Suprapubic skin (tissue), 4 donors: Measurements from ENCODE around the gene DDIT4. TPM values are rescaled to one million over a fixed set of nuclear protein-coding genes. Genes with fewer than 3 reads are reported as not detected.

ENCODE experiments used
- DNase-seq, 2 donors: peaks; one replicate each; pipeline ENCODE4 v3.0.0-alpha.2; 2019; ENCODE audit warnings: low spot score in 2 of 2
- H3K27ac ChIP-seq: fragments of 200-600 bp; sonication (generic); one replicate; pipeline ENCODE4 v1.5.1; 2019
- H3K27me3 ChIP-seq: fragments of 200-600 bp; sonication (generic); one replicate; pipeline ENCODE4 v1.5.1; 2019
- H3K36me3 ChIP-seq: fragments of 200-600 bp; sonication (generic); one replicate; pipeline ENCODE4 v1.5.1; 2019
- H3K4me1 ChIP-seq: fragments of 200-600 bp; sonication (generic); one replicate; pipeline ENCODE4 v1.5.1; 2019
- H3K4me3 ChIP-seq: fragments of 200-600 bp; sonication (generic); one replicate; pipeline ENCODE4 v1.5.1; 2019; ENCODE audit warnings: mild to moderate bottlenecking
- H3K9me3 ChIP-seq: fragments of 200-600 bp; sonication (generic); one replicate; pipeline ENCODE4 v1.5.1; 2019
- CTCF ChIP-seq, 2 donors: fragments of 200-600 bp in 1 of 2; fragments of 450-650 bp in 1 of 2; sonication (generic) in 1 of 2; IDR thresholded peaks; one replicate each; pipeline ENCODE4 v1.5.1; 2016 to 2019; ENCODE audit warnings: antibody characterized with exemption in 2 of 2, mild to moderate bottlenecking in 1 of 2, moderate library complexity in 1 of 2
- EP300 ChIP-seq: sonication (generic); formaldehyde crosslinking; IDR thresholded peaks from one replicate; pipeline ENCODE4 v1.6.1; 2017; ENCODE audit warnings: antibody characterized with exemption
- POLR2A ChIP-seq, 2 donors: fragments of 450-650 bp; IDR thresholded peaks; one replicate each; pipeline ENCODE4 v1.6.1; 2017; ENCODE audit warnings: antibody characterized with exemption in 2 of 2, mild to moderate bottlenecking in 2 of 2, moderate library complexity in 2 of 2
- POLR2AphosphoS5 ChIP-seq, 3 donors: sonication (generic); formaldehyde crosslinking; IDR thresholded peaks; one replicate each; pipeline ENCODE4 v1.6.1; 2017; ENCODE audit warnings: antibody characterized with exemption in 3 of 3
- WGBS: methylation state at CpG from one replicate; pipeline ENCODE4 v1.1.5; 2018; 5-methylcytosine and 5-hydroxymethylcytosine counted together
- total RNA-seq, 4 donors: library from RNA; depleted of rRNA; stranded (reverse); fragments of >200 nt; gene quantifications; one replicate each; pipeline ENCODE4 v1.1.0, GENCODE V29; 2016

The DDIT4 gene
- total RNA-seq, 4 donors from 2014 or later: 170 to 246 (median 225) TPM

GRCh38 chr10:72260239-72260975 is 13.3 kb upstream of the DDIT4 start:
- H3K9me3 ChIP-seq: no peaks in the 10 kb centered on the region
- H3K4me3 ChIP-seq: peak overlapping the region; percentile 40
- H3K4me1 ChIP-seq: peaks cover 84% of the 10 kb centered on the region
- H3K36me3 ChIP-seq: no peaks in the 10 kb centered on the region
- peak; percentile 88 to 91 for DNase-seq
- WGBS: 26% methylated on average over 7 of the region's 19 CpGs
- peak overlapping the region; percentile 88 for H3K27ac ChIP-seq
- H3K27me3 ChIP-seq: no peaks in the 10 kb centered on the region
- TF ChIP-seq POLR2AphosphoS5 (IDR thresholded peaks at IDR 0.05): peak in 1 of 3 donors; percentile 50
- TF ChIP-seq EP300: no peak
- TF ChIP-seq POLR2A (IDR thresholded peaks at IDR 0.05): no peak
- TF ChIP-seq CTCF (IDR thresholded peaks at IDR 0.05): no peak

- no peak for DNase-seq
- TF ChIP-seq POLR2AphosphoS5 (IDR thresholded peaks at IDR 0.05) (no peak), EP300 (no peak), CTCF (IDR thresholded peaks at IDR 0.05) (no peak), POLR2A (IDR thresholded peaks at IDR 0.05) (no peak)
- H3K27me3 ChIP-seq: no peaks in the 10 kb centered on the region
- H3K9me3 ChIP-seq: no peaks in the 10 kb centered on the region
- no peaks in the 10 kb centered on the region for H3K36me3 ChIP-seq
- 8% methylated on average over 30 of the region's 30 CpGs for WGBS
- H3K4me3 ChIP-seq: peak overlapping the region; percentile 40
- H3K4me1 ChIP-seq: peaks cover 76% of the 10 kb centered on the region
- H3K27ac ChIP-seq: peak overlapping the region; percentile 88
These were observed 12.5 kb upstream of the DDIT4 start for GRCh38 chr10:72260976-72261783.

GRCh38 chr10:72261784-72262404 is 11.8 kb upstream of the DDIT4 start:
- 93% methylated on average over 7 of the region's 7 CpGs for WGBS
- Histone ChIP-seq H3K4me1 (peaks cover 69% of the 10 kb centered on the region), H3K27me3 (no peaks in the 10 kb centered on the region), H3K27ac (peak overlapping the region; percentile 88), H3K36me3 (no peaks in the 10 kb centered on the region), H3K9me3 (no peaks in the 10 kb centered on the region), H3K4me3 (peak overlapping the region; percentile 40)
- no peak for DNase-seq
- TF ChIP-seq CTCF (IDR thresholded peaks at IDR 0.05) (no peak), EP300 (no peak), POLR2A (IDR thresholded peaks at IDR 0.05) (no peak), POLR2AphosphoS5 (IDR thresholded peaks at IDR 0.05) (no peak)

GRCh38 chr10:72263613-72264241 is 10.0 kb upstream of the DDIT4 start:
- Histone ChIP-seq H3K4me3 (no peak overlapping the region), H3K9me3 (no peaks in the 10 kb centered on the region), H3K4me1 (peaks cover 58% of the 10 kb centered on the region), H3K36me3 (no peaks in the 10 kb centered on the region), H3K27ac (peak overlapping the region; percentile 86), H3K27me3 (no peaks in the 10 kb centered on the region)
- DNase-seq: no peak
- 45% methylated on average over 6 of the region's 6 CpGs for WGBS
- TF ChIP-seq POLR2AphosphoS5 (IDR thresholded peaks at IDR 0.05) (peak in 2 of 3 donors; percentile 16 to 25), CTCF (IDR thresholded peaks at IDR 0.05) (no peak)
